ENCODE data around the gene FAM120A.
A peak's percentile ranks its signal among the peaks of the same experiment; 100 is the strongest.

The FAM120A gene

DNA sequence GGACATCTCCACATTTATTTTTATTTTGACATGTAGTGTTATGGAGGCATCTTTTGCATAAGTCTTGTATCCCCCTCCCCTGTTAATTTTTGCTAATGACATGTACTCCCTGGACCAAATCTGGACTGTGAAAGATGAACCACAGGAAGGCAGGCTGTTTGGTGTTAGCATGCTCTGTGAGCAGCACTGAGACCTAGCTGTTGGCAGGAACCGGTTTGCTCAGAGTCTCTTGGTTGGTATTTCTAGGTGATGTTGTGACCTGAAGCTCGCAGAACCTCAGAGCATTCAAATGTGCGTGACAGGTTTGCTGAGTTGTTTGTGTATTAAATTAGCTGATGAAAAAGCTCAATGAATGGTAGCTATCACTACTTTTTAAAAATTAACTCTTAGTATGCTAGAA lies 71.3 kb downstream of the FAM120A start:
- DNase-seq = no peak
- Mint-ChIP-seq H3K27me3 (no peaks in the 10 kb centered on the region), H3K4me1 (peaks cover 4 to 21% of the 10 kb centered on the region in 2 donors), H3K27ac (no peak overlapping the region), H3K36me3 (peaks cover 41 to 56% of the 10 kb centered on the region in 2 donors), H3K4me3 (no peak overlapping the region), H3K9me3 (no peaks in the 10 kb centered on the region)
- ATAC-seq (replicated peaks) = no peak

DNA sequence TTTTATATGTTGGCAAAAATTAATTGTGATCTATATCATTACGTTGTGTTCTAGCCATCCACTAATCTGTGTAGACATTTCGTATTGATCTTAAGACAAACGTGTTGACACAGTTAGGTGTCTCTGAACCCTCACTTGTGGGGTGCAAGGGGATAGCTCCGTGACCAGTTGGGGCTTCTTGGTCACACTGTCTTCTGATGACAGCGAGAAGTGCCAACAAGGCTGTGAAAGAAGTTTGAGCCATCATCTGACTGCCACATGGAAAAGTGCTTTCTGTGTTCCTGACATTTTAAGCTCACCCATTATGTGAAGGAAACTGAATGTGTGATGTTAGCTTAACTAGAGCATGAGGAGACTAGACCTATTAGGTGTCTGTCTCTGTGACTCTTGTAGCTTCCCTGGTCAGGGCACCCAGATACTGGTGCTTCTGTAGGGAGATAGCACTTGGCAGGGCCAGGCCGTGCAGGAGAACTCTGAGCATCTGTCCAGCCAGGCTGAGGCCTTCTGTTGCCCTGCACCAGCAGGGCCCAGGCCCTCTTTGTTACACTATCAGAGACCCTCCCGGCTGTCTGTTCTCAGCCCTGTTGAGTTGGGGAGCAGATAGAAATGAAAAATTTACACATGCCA lies 72.1 kb downstream of the FAM120A start:
- no peak overlapping the region for H3K27ac Mint-ChIP-seq
- H3K4me1 Mint-ChIP-seq = peaks cover 2 to 17% of the 10 kb centered on the region in 2 donors
- H3K9me3 Mint-ChIP-seq = no peaks in the 10 kb centered on the region
- peaks cover 41 to 51% of the 10 kb centered on the region in 2 donors for H3K36me3 Mint-ChIP-seq
- H3K4me3 Mint-ChIP-seq = no peak overlapping the region
- DNase-seq = no peak
- H3K27me3 Mint-ChIP-seq = no peaks in the 10 kb centered on the region
- no peak for ATAC-seq (replicated peaks)

DNA sequence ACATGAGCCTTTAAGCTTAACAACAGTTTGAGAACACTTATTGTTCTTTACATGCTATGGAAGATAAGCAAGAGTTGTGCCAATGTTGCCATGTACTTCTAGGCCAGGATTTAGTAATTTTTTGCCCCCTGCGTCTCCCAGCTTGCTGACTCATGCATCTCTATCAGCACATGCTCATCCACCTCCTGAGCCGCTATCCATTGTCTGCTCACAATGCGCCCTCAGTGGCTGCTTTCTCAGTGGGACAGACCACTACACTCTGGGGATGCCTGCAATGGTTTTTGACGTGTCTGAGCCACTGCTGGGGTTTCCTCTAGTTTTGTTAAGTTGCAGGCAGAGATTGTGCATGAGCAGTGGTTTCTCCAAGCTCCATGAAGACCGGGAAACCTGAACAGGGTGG lies 74.0 kb downstream of the FAM120A start:
- Mint-ChIP-seq H3K27me3 (no peaks in the 10 kb centered on the region), H3K4me3 (no peak overlapping the region), H3K27ac (no peak overlapping the region), H3K4me1 (peaks cover 2 to 16% of the 10 kb centered on the region in 2 donors), H3K36me3 (peaks cover 42 to 53% of the 10 kb centered on the region in 2 donors), H3K9me3 (no peaks in the 10 kb centered on the region)
- no peak for DNase-seq
- ATAC-seq (replicated peaks) = no peak

DNA sequence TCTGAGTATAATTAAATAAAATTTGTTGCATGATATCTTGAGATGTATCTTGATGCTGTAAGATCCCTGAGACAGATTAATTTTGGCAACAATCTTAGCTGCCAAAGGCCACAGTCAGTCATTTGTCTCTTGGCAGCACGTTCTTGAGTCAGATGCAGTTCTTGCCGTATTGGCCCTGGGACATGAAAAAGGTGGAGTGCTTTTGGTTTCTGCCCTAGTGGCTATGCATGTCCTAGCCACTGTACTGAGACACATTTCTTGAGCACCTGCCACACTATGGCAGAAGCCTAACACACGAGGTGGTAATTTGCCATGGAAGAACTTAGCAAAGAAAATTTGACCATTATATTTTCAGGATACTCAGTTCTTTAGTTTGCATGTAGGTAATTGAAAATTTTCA lies 79.9 kb downstream of the FAM120A start:
- Mint-ChIP-seq H3K36me3 (peaks cover 37 to 57% of the 10 kb centered on the region in 2 donors), H3K27me3 (no peaks in the 10 kb centered on the region), H3K4me1 (peaks cover 6 to 7% of the 10 kb centered on the region in 2 donors), H3K27ac (no peak overlapping the region), H3K4me3 (no peak overlapping the region), H3K9me3 (no peaks in the 10 kb centered on the region)
- ATAC-seq (replicated peaks) (no peak), DNase-seq (no peak)

DNA sequence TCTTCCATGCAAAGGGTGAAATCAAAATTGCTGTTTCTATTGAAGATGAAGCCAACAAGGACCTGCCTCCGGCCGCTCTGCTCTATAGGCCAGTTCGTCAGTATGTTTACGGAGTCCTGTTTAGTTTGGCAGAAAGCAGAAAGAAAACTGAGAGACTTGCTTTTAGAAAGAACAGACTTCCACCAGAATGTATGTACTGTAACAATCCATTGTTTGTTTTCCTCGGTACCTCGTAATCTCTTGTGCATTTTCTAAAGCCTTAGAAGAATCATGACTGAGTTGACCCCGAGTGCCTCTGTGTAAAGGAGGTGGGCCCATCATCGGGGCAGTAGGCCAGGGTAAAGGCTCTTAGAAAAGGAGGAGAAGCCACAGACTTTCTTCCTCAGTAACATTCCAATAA lies 80.7 kb downstream of the FAM120A start:
- H3K9me3 Mint-ChIP-seq = no peaks in the 10 kb centered on the region
- no peak for DNase-seq
- ATAC-seq (replicated peaks) = no peak
- peaks cover 34 to 49% of the 10 kb centered on the region in 2 donors for H3K36me3 Mint-ChIP-seq
- H3K4me3 Mint-ChIP-seq = no peak overlapping the region
- peaks cover 4 to 7% of the 10 kb centered on the region in 2 donors for H3K4me1 Mint-ChIP-seq
- H3K27ac Mint-ChIP-seq = no peak overlapping the region
- H3K27me3 Mint-ChIP-seq = no peaks in the 10 kb centered on the region

GRCh38 chr9:93533863-93534262 lies 82.4 kb downstream of the FAM120A start:
- H3K4me1 Mint-ChIP-seq = peaks cover 4 to 7% of the 10 kb centered on the region in 2 donors
- no peak overlapping the region for H3K27ac Mint-ChIP-seq
- DNase-seq (no peak), ATAC-seq (replicated peaks) (no peak)
- H3K4me3 Mint-ChIP-seq = no peak overlapping the region
- no peaks in the 10 kb centered on the region for H3K9me3 Mint-ChIP-seq
- peaks cover 26 to 46% of the 10 kb centered on the region in 2 donors for H3K36me3 Mint-ChIP-seq
- no peaks in the 10 kb centered on the region for H3K27me3 Mint-ChIP-seq

DNA sequence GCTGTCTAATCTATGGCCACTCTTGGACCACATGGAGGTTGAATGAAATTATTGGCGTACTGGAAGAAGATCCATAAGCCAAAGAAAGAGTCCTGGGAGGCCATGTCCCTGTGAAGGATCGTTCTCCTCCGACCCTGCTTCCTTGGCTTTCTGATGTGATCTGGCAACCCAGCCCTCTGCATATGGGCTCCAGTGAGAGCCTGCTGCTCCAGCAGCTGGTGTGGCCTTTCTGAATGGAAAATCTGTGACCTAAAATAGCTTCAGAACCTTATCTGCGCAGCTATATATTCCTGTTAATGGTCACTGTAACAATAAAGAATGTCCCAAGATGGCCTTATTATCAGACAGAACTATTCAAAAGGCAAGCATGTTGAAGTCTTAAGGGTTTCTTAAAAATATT lies 84.7 kb downstream of the FAM120A start:
- DNase-seq (no peak), ATAC-seq (replicated peaks) (no peak)
- peaks cover 7% of the 10 kb centered on the region in 2 donors for H3K4me1 Mint-ChIP-seq
- H3K36me3 Mint-ChIP-seq = peaks cover 27 to 58% of the 10 kb centered on the region in 2 donors
- no peaks in the 10 kb centered on the region for H3K27me3 Mint-ChIP-seq
- H3K9me3 Mint-ChIP-seq = no peaks in the 10 kb centered on the region
- H3K4me3 Mint-ChIP-seq = no peak overlapping the region
- H3K27ac Mint-ChIP-seq = no peak overlapping the region

DNA sequence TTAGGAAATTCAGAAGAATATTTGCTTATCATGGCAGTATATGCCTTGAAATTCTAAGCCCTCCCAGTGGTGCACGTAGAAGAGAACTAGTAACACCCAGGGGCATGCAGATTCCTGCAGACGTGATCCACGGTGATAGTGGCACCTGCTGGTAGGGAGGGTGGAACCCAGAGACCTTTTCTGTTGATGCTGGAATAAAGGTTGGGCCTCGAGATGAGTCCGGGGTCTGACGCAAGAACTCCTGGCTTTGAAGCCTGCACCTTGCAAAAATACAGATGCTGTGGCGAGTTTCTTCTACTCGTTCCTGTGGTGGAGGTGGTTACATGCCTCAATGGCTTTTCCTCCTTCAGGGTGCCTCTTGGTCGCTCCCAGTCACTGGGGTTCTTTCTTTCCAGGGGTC lies 85.4 kb downstream of the FAM120A start:
- Mint-ChIP-seq H3K36me3 (peaks cover 25 to 59% of the 10 kb centered on the region in 2 donors), H3K4me3 (no peak overlapping the region), H3K4me1 (peaks cover 7% of the 10 kb centered on the region in 2 donors), H3K9me3 (no peaks in the 10 kb centered on the region), H3K27ac (no peak overlapping the region), H3K27me3 (no peaks in the 10 kb centered on the region)
- ATAC-seq (replicated peaks) (no peak), DNase-seq (no peak)

GRCh38 chr9:93540305-93540704 lies 88.8 kb downstream of the FAM120A start:
- Mint-ChIP-seq H3K27ac (no peak overlapping the region), H3K27me3 (no peaks in the 10 kb centered on the region), H3K9me3 (no peaks in the 10 kb centered on the region), H3K4me1 (peaks cover 0 to 4% of the 10 kb centered on the region in 2 donors), H3K4me3 (no peak overlapping the region), H3K36me3 (peaks cover 15 to 60% of the 10 kb centered on the region in 2 donors)
- ATAC-seq (replicated peaks) = no peak
- DNase-seq = no peak

DNA sequence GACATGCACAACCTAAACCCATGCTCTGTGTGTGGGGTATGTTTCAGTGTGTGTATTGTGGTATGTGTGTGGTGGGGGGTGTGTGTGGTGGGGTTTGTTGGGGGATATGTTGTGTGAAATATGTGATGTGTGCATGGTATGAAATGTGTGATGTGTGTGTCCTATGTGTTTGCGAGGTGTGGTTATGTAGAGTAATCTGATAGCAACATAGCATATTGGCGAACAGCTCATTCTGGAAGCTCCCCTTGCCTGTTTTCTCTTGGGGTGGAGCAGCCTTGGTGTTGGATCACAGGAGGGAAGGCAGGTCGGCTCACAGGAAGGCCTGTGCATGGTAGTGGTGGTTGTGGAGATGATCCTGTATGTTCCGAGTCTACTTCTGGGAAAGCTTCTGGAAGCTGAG lies 89.5 kb downstream of the FAM120A start:
- no peak overlapping the region for H3K4me3 Mint-ChIP-seq
- DNase-seq (no peak), ATAC-seq (replicated peaks) (no peak)
- H3K36me3 Mint-ChIP-seq = peaks cover 16 to 56% of the 10 kb centered on the region in 2 donors
- H3K27ac Mint-ChIP-seq = peak overlapping the region; percentile 85
- peaks cover 0 to 4% of the 10 kb centered on the region in 2 donors for H3K4me1 Mint-ChIP-seq
- no peaks in the 10 kb centered on the region for H3K9me3 Mint-ChIP-seq
- no peaks in the 10 kb centered on the region for H3K27me3 Mint-ChIP-seq

- Mint-ChIP-seq H3K36me3 (peaks cover 23 to 62% of the 10 kb centered on the region in 2 donors), H3K27me3 (no peaks in the 10 kb centered on the region), H3K4me3 (no peak overlapping the region), H3K4me1 (peaks cover 0 to 4% of the 10 kb centered on the region in 2 donors), H3K9me3 (no peaks in the 10 kb centered on the region), H3K27ac (no peak overlapping the region)
- ATAC-seq (replicated peaks) (no peak), DNase-seq (no peak)
Measured at GRCh38 chr9:93541581-93542349, 90.3 kb downstream of the FAM120A start.

DNA sequence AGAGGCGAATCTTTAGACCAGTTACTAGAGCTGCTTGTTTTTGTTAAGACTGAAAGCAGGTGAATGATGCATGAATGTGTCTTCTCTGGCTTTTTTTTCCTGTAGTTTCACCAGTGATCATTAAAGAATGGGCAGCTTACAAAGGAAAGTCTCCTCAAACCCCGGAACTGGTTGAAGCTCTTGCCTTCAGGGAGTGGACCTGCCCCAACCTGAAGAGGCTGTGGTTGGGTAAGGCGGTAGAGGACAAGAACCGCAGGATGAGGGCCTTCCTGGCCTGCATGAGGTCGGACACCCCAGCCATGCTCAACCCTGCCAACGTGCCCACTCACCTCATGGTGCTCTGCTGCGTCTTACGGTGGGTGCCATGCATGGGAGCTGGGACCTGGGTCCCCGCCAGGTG lies 91.6 kb downstream of the FAM120A start:
- no peaks in the 10 kb centered on the region for H3K9me3 Mint-ChIP-seq
- H3K27ac Mint-ChIP-seq = no peak overlapping the region
- ATAC-seq (replicated peaks) (no peak), DNase-seq (no peak)
- H3K4me3 Mint-ChIP-seq = no peak overlapping the region
- peaks cover 30 to 70% of the 10 kb centered on the region in 2 donors for H3K36me3 Mint-ChIP-seq
- H3K27me3 Mint-ChIP-seq = no peaks in the 10 kb centered on the region
- peaks cover 0 to 4% of the 10 kb centered on the region in 2 donors for H3K4me1 Mint-ChIP-seq

DNA sequence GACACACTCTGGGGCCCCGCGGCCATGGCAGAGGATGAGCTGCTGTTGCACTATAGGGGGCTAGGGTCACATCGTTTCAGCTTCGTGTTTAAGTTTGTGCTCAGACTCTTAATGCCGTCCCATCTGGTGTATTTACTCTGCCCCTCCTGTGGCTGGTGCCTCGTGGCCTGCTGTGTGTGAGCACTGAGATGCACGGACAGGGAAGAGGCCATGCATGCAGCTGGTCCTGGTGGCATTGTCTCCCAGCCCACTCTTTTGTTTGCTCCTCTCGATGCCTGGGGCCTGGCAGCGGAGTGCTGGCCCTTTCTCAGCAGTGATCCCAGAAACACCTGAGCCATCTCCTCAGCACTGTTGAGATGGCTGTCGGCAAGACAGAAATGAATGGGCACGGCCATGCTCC lies 94.9 kb downstream of the FAM120A start:
- H3K36me3 Mint-ChIP-seq = peaks cover 30 to 62% of the 10 kb centered on the region in 2 donors
- no peak overlapping the region for H3K4me3 Mint-ChIP-seq
- DNase-seq (no peak), ATAC-seq (replicated peaks) (no peak)
- H3K4me1 Mint-ChIP-seq = peaks cover 0 to 1% of the 10 kb centered on the region in 2 donors
- no peaks in the 10 kb centered on the region for H3K27me3 Mint-ChIP-seq
- H3K9me3 Mint-ChIP-seq = no peaks in the 10 kb centered on the region
- H3K27ac Mint-ChIP-seq = no peak overlapping the region

GRCh38 chr9:93549611-93550010 lies 98.1 kb downstream of the FAM120A start:
- DNase-seq = no peak
- no peak overlapping the region for H3K4me3 Mint-ChIP-seq
- no peak for ATAC-seq (replicated peaks)
- H3K27me3 Mint-ChIP-seq = no peaks in the 10 kb centered on the region
- H3K27ac Mint-ChIP-seq = peak overlapping the region; percentile 39
- no peaks in the 10 kb centered on the region for H3K9me3 Mint-ChIP-seq
- peaks cover 0 to 1% of the 10 kb centered on the region in 2 donors for H3K4me1 Mint-ChIP-seq
- peaks cover 33 to 57% of the 10 kb centered on the region in 2 donors for H3K36me3 Mint-ChIP-seq

GRCh38 chr9:93552923-93553322 lies 101.4 kb downstream of the FAM120A start:
- H3K4me1 Mint-ChIP-seq = no peaks in the 10 kb centered on the region
- H3K4me3 Mint-ChIP-seq = no peak overlapping the region
- H3K36me3 Mint-ChIP-seq = peaks cover 25 to 56% of the 10 kb centered on the region in 2 donors
- no peak for DNase-seq
- H3K27me3 Mint-ChIP-seq = no peaks in the 10 kb centered on the region
- peak overlapping the region; percentile 5 for H3K27ac Mint-ChIP-seq
- no peak for ATAC-seq (replicated peaks)
- H3K9me3 Mint-ChIP-seq = no peaks in the 10 kb centered on the region
